CD4-positive, alpha-beta T cell (primary cell): ENCODE data around the gene FCGBP. TPM values are rescaled to one million over a fixed set of nuclear protein-coding genes. Genes with fewer than 3 reads are reported as not detected.
"Not testable (repeated sequence)": the region's sequence is repeated elsewhere in the genome, so short reads cannot be mapped to it uniquely, and the experiment has no call there.

ENCODE experiments used
- ATAC-seq: fragments of 200-7000 bp; cut with Tn5 transposase; one replicate; pipeline ENCODE4 v1.10.0; 2022; ENCODE audit warnings: mild to moderate bottlenecking; ENCODE audit not compliant: poor library complexity
- CTCF ChIA-PET: fragments of 350-600 bp; sonication (Branson Sonifier 250); formaldehyde crosslinking; loops from one replicate; lab custom pipeline; 2021; ENCODE audit warnings: antibody characterized with exemption, inconsistent platforms; lab: Charles Lee
- POLR2A ChIA-PET: fragments of 350-600 bp; sonication (Branson Sonifier 250); formaldehyde crosslinking; loops from one replicate; lab custom pipeline; 2021; ENCODE audit warnings: antibody characterized with exemption, inconsistent platforms; lab: Charles Lee
- DNase-seq, 14 experiments: peaks; one replicate each; pipeline ENCODE4 v3.0.0-alpha.2; 2013 to 2020; ENCODE audit warnings: mixed read lengths in 2 of 14
- H3K27ac ChIP-seq, 2 donors: one replicate each; pipeline versions ENCODE4 v1.5.1 to v1.7.0; 2013; ENCODE audit warnings: low read length in 2 of 2, low read depth in 1 of 2, mild to moderate bottlenecking in 1 of 2
- H3K27me3 ChIP-seq, 2 experiments: 1 replicate in 1 of 2; 2 replicates in 1 of 2; pipeline versions ENCODE4 v1.6.1 to v1.7.0; 2013; ENCODE audit warnings: low read length in 2 of 2, control low read depth in 1 of 2, mild to moderate bottlenecking in 1 of 2, moderate library complexity in 1 of 2; ENCODE audit not compliant: insufficient read depth in 2 of 2, control insufficient read depth in 1 of 2
- H3K36me3 ChIP-seq: one replicate; pipeline ENCODE4 v1.6.1; 2013; ENCODE audit warnings: low read length, control low read depth; ENCODE audit not compliant: insufficient read depth
- H3K4me1 ChIP-seq: one replicate; pipeline ENCODE4 v1.6.1; 2013; ENCODE audit warnings: low read length, control low read depth; ENCODE audit not compliant: insufficient read depth
- H3K4me3 ChIP-seq: one replicate; pipeline ENCODE4 v1.5.1; 2013; ENCODE audit warnings: mild to moderate bottlenecking, low read length, moderate library complexity
- H3K9me3 ChIP-seq, 2 experiments: 1 replicate in 1 of 2; 2 replicates in 1 of 2; pipeline versions ENCODE4 v1.6.1 to v1.7.0; 2013; ENCODE audit warnings: low read length in 2 of 2, mild to moderate bottlenecking in 2 of 2, control low read depth in 1 of 2, moderate library complexity in 1 of 2; ENCODE audit not compliant: control insufficient read depth in 1 of 2, insufficient read depth in 1 of 2
- H3K27ac Mint-ChIP-seq: one replicate; pipeline ENCODE4 v1.8.0; 2020; ENCODE audit warnings: mixed read lengths
- H3K27me3 Mint-ChIP-seq: one replicate; pipeline ENCODE4 v1.8.0; 2021; ENCODE audit warnings: mixed read lengths
- H3K36me3 Mint-ChIP-seq: one replicate; pipeline ENCODE4 v1.8.0; 2021; ENCODE audit warnings: low read depth, mixed read lengths
- H3K4me1 Mint-ChIP-seq: one replicate; pipeline ENCODE4 v1.8.0; 2021; ENCODE audit warnings: low read depth, mixed read lengths
- H3K4me3 Mint-ChIP-seq: one replicate; pipeline ENCODE4 v1.8.0; 2020; ENCODE audit warnings: mild to moderate bottlenecking, mixed read lengths
- H3K9me3 Mint-ChIP-seq: one replicate; pipeline ENCODE4 v1.8.0; 2020; ENCODE audit warnings: mixed read lengths
- CTCF ChIP-seq: fragments of 200-600 bp; IDR thresholded peaks from one replicate; pipeline ENCODE4 v1.8.0; 2022; ENCODE audit warnings: antibody characterized with exemption, mild to moderate bottlenecking
- intact Hi-C, 2 experiments: fragments of 100-400 bp; cut with DNase I in 1 of 2; cut with micrococcal nuclease in 1 of 2; formaldehyde crosslinking; loops; one replicate each; pipeline versions ENCODE4 v1.15.1 to v1.9.0; 2023 to 2025; cut with DNase I, micrococcal nuclease
- total RNA-seq, 174 experiments: library from RNA in 2 of 174; stranded (reverse) in 2 of 174; gene quantifications; one replicate each; pipeline ENCODE4 v1.2.3 and lab custom pipeline; 2021 to 2026

The FCGBP gene
- total RNA-seq, 2 experiments from 2014 or later = 16.3 to 19.1 TPM

- CTCF ChIA-PET = interaction anchor here (2.1 kb wide), 1 partner anchor 79 kb away, joined by 6 read pairs; the partner anchor contains the start of gene PSMC4
- H3K27ac ChIP-seq, H3K27ac Mint-ChIP-seq: not testable (repeated sequence)
These were observed 42.6 kb downstream of the FCGBP start for GRCh38 chr19:39891660-39892505.

GRCh38 chr19:39890755-39891551, 43.5 kb downstream of the FCGBP start:
- Mint-ChIP-seq H3K4me3 (no peak overlapping the region), H3K36me3 (peaks cover 38% of the 10 kb centered on the region), H3K4me1 (no peaks in the 10 kb centered on the region), H3K27me3 (no peaks in the 10 kb centered on the region), H3K27ac (no peak overlapping the region), H3K9me3 (no peaks in the 10 kb centered on the region)
- no peak for ATAC-seq
- DNase-seq = no peak
- Histone ChIP-seq H3K27me3 (no peaks in the 10 kb centered on the region), H3K9me3 (no peaks in the 10 kb centered on the region), H3K36me3 (no peaks in the 10 kb centered on the region), H3K4me3 (no peak overlapping the region), H3K27ac (no peak overlapping the region), H3K4me1 (peaks cover 4% of the 10 kb centered on the region)
- ChIA-PET CTCF (interaction anchor here (2.1 kb wide), 1 partner anchor 80 kb away, joined by 6 read pairs; the partner anchor contains the start of gene PSMC4), POLR2A (no interaction called here)
- TF ChIP-seq CTCF = no peak
- intact Hi-C loops = loop anchor here in 1 of 2 experiments (10.0 kb wide), 1 partner anchor 334 kb away; the partner anchor contains the start of gene CCNP

More at GRCh38 chr19:39891660-39892505, 42.6 kb downstream of the FCGBP start:
- H3K9me3 ChIP-seq, H3K27me3 Mint-ChIP-seq, H3K4me1 Mint-ChIP-seq, H3K27me3 ChIP-seq, H3K9me3 Mint-ChIP-seq, H3K4me3 ChIP-seq, POLR2A ChIA-PET, H3K4me1 ChIP-seq, H3K4me3 Mint-ChIP-seq, H3K36me3 ChIP-seq: not testable (repeated sequence)
- DNase-seq (peak in 4 of 14 experiments; percentile 8 to 45 (median 20)), ATAC-seq (peak; percentile 44)
- intact Hi-C loops = loop anchor here in 1 of 2 experiments (10.0 kb wide), 1 partner anchor 333 kb away; the partner anchor contains the start of gene CCNP
- peaks cover 38% of the 10 kb centered on the region for H3K36me3 Mint-ChIP-seq

GRCh38 chr19:39889872-39890754, 44.3 kb downstream of the FCGBP start:
- peaks cover 38% of the 10 kb centered on the region for H3K36me3 Mint-ChIP-seq
- ATAC-seq, DNase-seq, H3K27me3 ChIP-seq, H3K4me3 Mint-ChIP-seq, H3K4me3 ChIP-seq, H3K36me3 ChIP-seq, H3K9me3 ChIP-seq, H3K27ac ChIP-seq, H3K4me1 Mint-ChIP-seq, H3K27ac Mint-ChIP-seq, H3K27me3 Mint-ChIP-seq, H3K4me1 ChIP-seq, H3K9me3 Mint-ChIP-seq, POLR2A ChIA-PET: not testable (repeated sequence)
- CTCF ChIA-PET = interaction anchor here (2.1 kb wide), 1 partner anchor 81 kb away, joined by 6 read pairs; the partner anchor contains the start of gene PSMC4
- intact Hi-C loops = loop anchor here in 1 of 2 experiments (10.0 kb wide), 1 partner anchor 335 kb away; the partner anchor contains the start of gene CCNP

- H3K27me3 ChIP-seq, H3K4me3 ChIP-seq, H3K4me3 Mint-ChIP-seq, DNase-seq, H3K9me3 ChIP-seq, H3K27ac Mint-ChIP-seq, POLR2A ChIA-PET, H3K4me1 ChIP-seq, H3K4me1 Mint-ChIP-seq, H3K9me3 Mint-ChIP-seq, CTCF ChIA-PET, H3K27me3 Mint-ChIP-seq, H3K27ac ChIP-seq, ATAC-seq, H3K36me3 ChIP-seq, intact Hi-C loops: not testable (repeated sequence)
- H3K36me3 Mint-ChIP-seq = peaks cover 24% of the 10 kb centered on the region
These were observed 46.9 kb downstream of the FCGBP start for GRCh38 chr19:39887456-39887951.

- H3K27me3 ChIP-seq, intact Hi-C loops, H3K36me3 ChIP-seq, H3K27ac Mint-ChIP-seq, H3K9me3 ChIP-seq, H3K4me1 Mint-ChIP-seq, H3K27me3 Mint-ChIP-seq, H3K4me3 Mint-ChIP-seq, H3K27ac ChIP-seq, CTCF ChIA-PET, POLR2A ChIA-PET, ATAC-seq, H3K9me3 Mint-ChIP-seq, H3K4me3 ChIP-seq, DNase-seq, H3K4me1 ChIP-seq: not testable (repeated sequence)
- peaks cover 13% of the 10 kb centered on the region for H3K36me3 Mint-ChIP-seq
These were observed 48.4 kb downstream of the FCGBP start for GRCh38 chr19:39885821-39886554.
